GM13976 (cell line): ENCODE data around the gene TMEM140.

Source experiments
- DNase-seq: peaks from one replicate; pipeline ENCODE4 v3.0.0; 2012; ENCODE audit warnings: low spot score
- in situ Hi-C: fragments of 300-500 bp; cut with MboI; formaldehyde crosslinking; loops from one replicate; pipeline ENCODE4 v1.12.0; 2022; ENCODE audit warnings: low sequenced_read_pairs, mixed read lengths, inconsistent platforms; ENCODE audit not compliant: unreplicated experiment
- TF ChIP-seq, protein P1 (sequence below): IDR thresholded peaks from 2 replicates; pipeline ENCODE4 v1.5.1; 2012; ENCODE audit warnings: borderline replicate concordance, mild to moderate bottlenecking; ENCODE audit not compliant: insufficient read depth; ENCODE audit errors: extremely low read depth, missing control alignments, control extremely low read depth

Gene TMEM140

DNA sequence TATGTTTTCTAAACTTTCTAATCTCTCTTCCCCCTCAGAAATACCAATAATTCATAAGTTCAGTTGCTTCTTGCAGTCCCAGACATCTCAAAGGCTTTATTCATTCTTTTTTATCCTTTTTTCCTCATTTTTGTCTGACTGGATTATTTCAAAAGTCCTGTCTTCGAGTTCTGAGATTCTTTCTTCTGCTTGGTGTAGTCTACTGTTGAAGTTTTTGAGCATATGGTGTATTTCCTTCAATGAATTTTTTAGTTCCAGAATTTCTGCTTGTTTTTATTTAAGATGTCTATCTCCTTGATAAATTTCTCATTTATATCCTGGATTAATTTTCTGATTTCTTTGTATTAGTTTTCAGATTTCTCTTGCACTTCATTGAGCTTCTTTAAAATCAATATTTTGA lies 8.4 kb downstream of the TMEM140 start:
- in situ Hi-C loops, result no loop called here
- TF ChIP-seq, protein P1, sequence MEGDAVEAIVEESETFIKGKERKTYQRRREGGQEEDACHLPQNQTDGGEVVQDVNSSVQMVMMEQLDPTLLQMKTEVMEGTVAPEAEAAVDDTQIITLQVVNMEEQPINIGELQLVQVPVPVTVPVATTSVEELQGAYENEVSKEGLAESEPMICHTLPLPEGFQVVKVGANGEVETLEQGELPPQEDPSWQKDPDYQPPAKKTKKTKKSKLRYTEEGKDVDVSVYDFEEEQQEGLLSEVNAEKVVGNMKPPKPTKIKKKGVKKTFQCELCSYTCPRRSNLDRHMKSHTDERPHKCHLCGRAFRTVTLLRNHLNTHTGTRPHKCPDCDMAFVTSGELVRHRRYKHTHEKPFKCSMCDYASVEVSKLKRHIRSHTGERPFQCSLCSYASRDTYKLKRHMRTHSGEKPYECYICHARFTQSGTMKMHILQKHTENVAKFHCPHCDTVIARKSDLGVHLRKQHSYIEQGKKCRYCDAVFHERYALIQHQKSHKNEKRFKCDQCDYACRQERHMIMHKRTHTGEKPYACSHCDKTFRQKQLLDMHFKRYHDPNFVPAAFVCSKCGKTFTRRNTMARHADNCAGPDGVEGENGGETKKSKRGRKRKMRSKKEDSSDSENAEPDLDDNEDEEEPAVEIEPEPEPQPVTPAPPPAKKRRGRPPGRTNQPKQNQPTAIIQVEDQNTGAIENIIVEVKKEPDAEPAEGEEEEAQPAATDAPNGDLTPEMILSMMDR, result no peak
- no peak for DNase-seq

DNA sequence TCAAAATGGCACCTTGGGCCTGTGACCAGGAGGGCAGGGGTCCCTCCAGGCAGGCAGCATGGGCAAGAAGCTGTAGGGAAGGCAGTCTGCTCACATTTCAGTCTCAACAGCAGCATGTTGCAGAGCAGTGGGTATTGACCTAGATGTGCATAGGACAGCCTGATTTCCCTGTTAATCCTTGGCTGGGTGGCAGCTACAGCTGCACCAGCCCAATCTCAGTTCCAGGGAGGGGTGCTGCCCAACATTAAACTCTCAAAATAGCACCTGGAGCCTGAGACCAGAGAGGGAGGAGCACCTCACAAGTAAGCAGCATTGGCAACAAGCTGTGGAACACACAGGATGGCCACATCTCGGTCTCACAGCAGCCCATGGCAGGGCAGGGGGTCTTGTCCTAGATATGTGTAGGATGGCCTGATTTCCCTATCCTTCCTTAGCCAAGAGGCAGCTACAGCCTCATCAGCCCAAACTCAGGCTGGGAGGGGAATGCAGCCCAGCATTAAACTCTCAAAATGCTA lies 10.3 kb downstream of the TMEM140 start:
- in situ Hi-C loops, result no loop called here
- TF ChIP-seq, protein P1, result no peak
- no peak for DNase-seq

DNA sequence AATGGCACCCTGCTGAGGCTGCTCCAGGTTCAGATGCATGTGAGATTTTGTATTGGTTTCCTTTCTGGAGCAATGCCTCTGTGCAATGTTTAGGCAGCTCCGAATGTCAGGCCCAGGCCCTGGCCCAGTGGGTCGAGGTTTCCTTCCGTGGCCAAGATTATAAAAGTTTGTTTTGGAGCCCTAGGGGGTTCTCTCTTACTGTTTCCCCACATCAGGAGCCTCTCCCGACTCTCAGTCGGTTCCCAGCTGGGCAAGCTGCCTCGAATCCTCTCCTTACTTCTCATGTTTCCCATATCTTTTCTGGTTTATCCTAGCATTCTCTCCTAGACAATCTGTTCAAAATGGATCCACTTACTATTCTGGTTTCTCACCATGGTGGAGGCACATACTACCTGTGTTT lies 11.0 kb downstream of the TMEM140 start:
- DNase-seq, result no peak
- TF ChIP-seq, protein P1, result no peak
- in situ Hi-C loops, result no loop called here

DNA sequence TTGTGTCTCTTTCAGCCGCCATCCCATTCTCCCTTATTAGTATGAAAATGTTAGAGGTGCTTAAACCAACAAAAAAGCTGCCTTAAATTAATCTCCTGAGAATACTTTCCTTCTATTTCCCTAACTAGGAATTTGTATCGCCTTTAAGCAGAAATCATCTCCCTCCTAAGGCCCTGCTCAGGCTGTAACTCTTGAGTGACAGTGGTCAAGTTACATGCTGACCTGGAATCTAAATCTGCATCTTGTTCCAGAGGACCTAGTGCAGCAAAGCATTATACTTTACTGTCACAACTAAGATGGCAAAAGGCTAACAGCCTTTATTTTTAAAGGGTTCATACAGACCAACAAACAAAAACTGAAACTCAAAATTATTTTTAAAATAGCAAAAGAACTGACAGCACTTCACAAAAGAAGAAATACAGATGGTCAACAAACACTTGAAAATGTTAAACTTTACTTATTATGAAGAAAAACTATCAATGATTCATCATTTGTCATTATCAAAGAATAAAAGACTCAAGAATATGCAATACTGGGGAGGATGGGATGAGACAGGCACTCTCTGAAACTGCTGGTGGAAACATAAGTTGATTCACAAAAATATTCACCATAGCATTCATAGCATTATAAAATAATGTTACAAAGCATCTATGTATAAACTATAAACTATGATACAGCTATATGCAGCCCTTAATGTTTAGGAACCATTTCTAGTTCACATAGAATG lies 11.7 kb downstream of the TMEM140 start:
- TF ChIP-seq, protein P1, result no peak
- in situ Hi-C loops, result no loop called here
- DNase-seq, result no peak

DNA sequence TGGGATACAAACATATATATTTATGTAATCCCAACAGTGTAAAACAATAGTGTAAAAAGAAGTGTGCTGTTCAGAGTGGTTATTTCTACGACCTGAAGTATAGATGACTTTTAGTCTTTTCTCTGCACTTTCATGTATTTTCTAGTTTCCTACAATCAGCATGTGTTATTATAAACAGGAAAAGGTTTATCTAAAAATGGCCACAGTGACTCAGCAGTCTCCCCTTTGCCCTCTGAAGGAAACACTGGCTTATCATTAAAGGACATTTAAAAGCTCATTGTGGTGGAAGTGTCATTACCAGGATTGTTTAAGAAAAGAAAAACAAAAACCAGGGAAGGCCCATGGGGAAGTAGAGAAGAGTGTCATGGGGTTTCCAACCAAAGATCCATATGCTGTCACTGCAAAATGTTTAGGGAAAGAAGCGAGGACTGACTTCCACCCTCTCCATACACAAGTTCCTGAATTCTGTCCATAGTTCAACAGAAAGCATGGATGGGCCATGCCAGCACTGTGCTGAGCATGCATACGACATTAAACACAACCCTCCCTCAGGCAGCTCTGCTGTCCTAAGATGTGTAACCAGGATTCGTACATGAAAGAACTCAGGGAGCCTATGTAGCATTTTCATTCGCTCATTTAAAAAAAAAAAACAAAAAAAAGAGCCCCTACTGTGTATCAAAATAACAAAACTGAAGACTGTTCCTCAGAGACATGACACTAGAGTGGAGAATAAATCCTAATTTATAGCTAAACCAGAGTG lies 12.4 kb downstream of the TMEM140 start:
- in situ Hi-C loops, result no loop called here
- DNase-seq, result peak; percentile 22
- TF ChIP-seq, protein P1, result no peak

DNA sequence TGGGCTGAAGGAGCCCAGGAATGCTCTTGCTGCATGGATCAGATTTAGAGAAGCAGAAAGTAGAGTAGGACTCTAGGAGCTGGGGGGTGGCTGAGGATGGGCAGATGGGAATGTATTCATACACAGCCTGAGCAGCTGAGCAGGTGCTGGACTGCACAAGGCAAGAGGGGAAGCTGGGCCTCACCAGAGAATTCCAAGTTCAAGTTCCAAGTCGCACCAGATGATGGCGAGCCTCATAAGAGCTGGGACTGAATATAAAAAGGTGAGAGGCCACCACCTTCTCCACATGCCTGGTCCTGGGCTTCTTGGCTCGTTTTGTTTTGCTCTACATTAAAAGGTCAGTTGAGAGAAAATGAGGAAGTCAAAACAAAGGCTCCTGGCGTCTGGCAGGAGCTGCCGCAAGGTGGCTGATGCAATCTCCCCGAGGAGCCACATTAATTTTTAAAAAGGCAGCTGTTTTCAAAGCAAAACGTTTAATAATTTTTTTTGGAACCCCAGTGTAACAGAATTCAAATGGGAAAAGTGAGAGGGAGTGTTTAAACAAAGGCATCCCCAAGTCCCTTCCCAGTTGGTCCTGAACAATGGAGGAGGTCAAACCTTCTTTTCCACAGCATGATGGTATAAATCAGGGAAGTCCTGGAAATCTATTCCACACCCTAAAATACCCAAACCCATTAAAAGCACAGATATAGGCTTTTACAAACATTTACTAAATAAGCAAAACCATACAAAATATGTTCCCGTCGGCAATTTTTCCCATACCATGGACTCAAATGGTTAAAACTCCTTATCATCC lies 13.2 kb downstream of the TMEM140 start:
- TF ChIP-seq, protein P1, result no peak
- peak; percentile 48 for DNase-seq
- in situ Hi-C loops, result no loop called here
